CD4-positive, alpha-beta T cell treated with Interleukin-4 for 1 hour (primary cell): ENCODE measurements around the gene STK39.
"Not testable (repeated sequence)": the region's sequence is repeated elsewhere in the genome, so short reads cannot be mapped to it uniquely, and the experiment has no call there.

Experiments used
- DNase-seq, 2 donors: peaks; one replicate each; pipeline ENCODE4 v3.0.0-alpha.2; 2020 to 2022

The STK39 gene

DNA sequence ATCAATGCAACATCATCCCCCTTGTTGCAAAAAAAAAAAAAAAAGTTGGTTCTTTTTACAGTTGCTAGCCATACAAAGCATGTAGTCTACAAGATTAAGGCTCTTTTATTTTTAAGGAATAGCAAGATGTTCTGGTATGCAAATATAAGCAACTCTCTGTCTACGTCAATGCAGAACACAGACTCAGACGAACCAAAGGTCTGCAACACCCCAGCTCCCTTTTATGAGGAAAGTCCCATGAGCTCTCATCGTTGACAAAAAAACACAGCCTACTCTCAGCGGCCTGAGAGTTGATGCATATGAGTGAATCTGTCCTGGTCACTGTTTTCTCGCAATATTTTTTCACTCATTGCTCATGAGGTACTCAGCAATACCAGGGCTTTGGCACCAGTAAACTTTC is 112.9 kb downstream of the STK39 start:
- no peak for DNase-seq

DNA sequence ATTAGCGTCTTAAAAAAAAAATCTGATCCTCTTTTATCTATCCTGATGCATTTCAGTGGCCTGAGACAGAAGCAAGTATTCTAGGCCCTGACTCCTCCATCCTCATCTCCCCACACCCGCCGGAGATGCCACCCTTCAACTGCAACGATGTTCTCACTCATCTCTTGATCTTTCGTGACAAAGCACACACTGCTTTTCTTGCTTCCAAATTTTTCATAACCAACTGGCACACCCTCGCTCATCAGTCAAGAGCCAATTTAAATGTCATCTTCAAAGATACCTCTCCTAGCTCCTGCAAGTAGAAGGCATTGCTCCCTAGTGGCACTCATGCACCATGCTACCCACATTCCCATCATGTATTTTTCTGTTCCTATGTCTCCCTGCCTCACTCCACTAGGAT is 115.0 kb downstream of the STK39 start:
- no peak for DNase-seq

DNA sequence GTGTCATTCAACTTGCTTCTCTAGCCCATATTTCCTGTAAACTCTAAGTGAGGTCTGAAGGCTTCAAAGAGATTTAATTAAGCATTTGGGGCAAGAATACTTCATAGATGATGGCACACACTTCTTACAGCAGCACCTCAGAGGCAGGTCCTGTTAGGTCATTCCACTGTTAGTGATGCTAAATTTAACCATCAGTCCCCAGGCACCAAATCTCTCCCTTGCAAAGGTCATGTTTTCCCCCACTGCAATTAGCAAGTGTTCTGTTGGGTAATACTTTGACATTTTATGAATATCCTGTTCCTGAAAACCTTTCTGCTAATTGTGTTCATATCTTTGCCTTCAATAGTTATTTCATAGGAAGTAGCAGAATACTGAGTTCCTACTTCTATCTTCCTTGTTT is 117.0 kb downstream of the STK39 start:
- no peak for DNase-seq

DNA sequence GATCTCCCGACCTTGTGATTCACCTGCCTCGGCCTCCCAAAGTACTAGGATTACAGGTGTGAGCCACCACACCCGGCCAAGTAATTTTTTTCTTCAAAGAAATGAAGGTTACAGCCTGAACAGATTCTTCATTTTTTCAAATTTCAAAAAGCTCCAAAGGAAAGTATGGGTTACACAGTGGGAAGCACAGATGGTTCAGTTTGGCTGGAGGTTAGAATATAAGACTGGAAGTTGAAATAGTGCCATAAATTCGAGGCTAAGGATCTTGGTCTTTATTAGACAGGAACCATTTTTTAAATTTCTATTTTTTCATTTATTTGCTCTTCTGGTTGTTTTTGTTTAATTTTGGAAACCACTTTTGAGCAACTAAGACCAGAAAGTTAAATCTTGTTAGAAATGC is 120.0 kb downstream of the STK39 start:
- DNase-seq: no peak

DNA sequence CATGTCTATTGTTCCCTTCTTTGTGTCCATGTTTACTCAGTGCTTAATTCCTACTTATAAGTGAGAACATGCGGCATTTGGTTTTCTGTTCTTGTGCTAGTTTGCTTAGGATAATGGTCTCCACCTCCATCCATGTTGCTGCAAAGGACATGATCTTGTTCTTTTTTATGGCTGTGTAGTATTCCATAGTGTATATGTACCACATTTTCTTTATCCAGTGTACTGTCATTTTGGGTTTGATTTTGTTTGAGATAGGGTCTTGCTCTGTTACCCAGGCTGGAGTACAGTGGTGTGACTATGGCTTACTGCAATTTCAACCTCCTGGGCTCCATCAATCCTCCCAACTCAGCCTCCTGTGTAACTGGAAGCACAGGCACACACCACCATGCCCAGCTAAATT is 125.2 kb downstream of the STK39 start:
- not testable (repeated sequence) for DNase-seq

DNA sequence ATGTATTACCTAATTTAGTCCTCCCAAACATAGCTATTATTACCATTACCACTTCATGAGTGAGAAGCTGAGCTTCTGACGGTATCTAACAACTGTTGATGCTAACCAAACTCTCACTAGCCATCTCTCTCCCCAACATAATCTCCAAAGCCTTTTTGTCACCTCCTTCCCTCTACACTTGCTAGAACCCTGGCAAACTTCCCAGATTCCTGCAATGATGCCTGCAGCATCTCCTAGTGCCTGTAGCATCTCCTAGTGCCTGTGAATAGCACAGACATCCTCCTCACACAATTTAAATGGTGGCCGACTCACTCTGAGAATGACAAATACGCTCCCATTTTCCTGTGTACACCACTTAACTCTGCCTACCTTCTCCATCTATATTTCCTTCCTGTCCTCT is 126.7 kb downstream of the STK39 start:
- no peak for DNase-seq

DNA sequence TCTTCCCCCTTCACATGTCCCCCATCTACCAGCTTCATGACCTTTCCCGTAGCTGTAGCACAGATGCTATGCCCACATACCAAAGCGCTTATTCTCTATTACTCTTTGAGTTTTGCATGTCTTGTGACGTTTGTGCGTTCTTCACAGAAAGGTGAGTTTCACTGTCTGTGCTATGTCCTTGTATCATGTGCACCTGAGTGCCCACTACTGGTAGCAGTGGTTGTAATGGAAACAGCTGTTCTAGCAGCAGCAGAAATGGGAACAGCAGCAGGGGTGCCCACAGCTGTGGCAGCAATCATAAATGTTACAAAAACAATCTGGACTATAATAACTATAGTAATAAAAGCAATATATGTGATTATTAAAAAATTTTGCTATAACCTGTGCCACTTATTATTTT is 127.1 kb downstream of the STK39 start:
- DNase-seq: no peak

DNA sequence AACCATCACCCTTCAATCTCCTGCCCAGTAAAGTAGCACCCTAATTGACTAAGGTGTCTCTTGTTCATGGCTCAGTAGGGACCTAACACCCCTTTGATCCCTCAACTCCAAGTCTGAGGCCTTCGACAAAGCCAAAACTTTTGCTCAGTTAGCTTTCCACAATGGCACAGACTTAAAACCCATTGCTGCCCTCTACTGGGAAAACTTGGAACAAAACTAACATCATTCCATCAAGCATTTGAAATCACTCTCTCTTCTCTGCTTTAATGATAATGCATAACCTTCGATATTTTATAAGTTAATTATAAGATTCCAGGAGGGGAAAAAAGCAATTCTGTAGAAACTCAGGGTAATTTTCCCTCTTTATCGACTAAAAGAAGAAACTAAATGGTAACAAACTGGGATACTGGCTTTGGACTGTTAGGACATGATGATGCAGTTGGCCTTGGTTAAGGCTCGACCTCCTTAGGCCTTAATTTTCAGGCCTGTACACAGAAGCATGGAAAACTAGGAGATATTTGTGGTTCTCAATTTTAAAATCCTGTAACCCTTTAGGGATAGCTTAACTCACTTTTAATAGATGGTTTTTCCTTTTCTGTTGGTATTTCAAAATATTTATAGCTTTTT is 127.8 kb downstream of the STK39 start:
- peak in 1 of 2 donors; percentile 41 for DNase-seq

DNA sequence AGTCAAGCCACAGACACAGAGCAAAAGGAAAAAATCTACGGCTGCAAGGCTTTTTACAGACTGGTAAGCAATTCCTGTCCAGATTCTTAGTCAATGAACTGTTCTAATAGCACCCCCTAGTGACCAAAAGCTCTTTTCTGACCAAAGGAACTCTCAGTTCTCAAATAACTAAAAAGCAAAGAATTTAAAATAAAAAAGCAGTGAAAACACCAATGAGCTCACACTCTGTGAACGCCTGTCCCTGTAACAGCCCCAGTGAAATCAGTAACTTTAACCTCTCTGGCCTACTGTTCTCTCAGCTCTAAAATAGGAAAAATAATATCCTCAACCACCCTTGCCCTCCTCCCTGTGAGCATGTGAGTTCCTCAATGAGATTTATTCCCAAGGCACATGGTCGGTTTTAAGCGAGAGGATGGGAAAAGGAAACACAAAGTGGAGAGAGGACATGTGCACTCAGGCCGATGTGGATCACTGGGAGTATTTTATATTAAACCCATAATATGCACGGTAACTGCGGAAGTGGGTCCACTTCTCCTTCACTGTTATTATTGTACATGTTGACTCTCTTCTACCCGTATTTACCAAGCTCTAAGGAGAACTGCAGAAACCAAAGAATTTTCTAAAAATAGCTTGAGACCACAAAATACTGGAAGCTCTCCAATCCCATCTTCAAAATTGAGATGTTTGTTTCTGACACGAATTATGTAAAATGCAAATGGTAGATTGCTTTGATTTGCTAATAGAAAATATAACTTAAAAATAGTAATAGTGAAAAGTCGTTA is 128.5 kb downstream of the STK39 start:
- DNase-seq: peak in 1 of 2 donors; percentile 64

DNA sequence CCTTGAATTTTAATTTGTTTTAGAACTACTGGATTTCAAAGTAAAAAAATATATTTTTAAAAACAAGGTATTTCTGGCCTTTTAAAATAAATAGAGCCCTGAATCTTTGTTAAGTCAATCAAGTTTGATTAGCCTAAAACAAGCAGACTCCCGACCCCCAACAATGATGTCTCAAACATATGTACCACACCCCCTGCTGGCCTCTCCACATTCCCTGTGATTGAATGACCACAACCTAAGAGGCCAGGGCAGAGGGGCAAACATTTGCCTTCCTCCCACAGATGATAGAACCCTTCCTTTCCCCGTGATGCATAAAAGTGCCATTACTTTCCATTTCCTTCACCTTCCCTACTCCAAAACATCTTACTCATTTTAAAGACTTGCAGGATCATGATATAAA is 130.9 kb downstream of the STK39 start:
- DNase-seq: no peak

DNA sequence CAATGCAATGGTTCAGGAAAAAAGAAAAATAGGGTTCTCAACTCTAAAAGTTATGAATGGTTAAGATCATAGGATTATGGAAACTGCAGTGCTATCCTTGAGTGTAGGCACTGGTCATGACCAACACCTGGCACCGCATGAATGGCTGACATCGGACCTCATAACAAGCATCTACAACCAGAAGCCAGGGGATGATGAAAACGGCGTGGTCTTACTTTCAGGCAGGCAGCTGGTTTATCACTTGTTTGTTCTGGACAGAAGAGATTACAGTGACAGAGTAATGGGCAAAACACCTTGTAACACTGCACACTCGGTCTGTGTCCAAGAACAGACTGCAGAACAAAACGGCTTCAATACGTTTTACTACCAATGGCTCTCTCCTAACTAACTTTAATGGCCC is 132.8 kb downstream of the STK39 start:
- no peak for DNase-seq

DNA sequence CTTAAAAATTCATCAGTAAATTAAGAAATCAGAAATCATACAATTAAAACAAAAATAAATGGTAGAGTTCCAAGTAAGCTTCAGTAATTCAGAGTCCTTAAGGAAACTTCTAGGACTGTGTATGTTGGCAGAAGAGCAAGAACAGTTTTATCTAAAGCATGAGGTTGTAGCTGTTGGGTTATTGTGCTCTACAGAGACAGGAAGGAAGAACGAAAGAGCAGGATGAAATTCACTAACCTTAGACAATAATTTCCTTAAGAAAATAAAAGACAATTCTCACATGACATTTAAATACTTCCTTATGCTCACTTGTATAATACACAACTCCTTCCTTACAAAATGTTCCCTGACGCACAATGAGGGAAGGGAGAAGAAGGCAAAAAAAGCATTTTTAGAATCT is 133.4 kb downstream of the STK39 start:
- no peak for DNase-seq

DNA sequence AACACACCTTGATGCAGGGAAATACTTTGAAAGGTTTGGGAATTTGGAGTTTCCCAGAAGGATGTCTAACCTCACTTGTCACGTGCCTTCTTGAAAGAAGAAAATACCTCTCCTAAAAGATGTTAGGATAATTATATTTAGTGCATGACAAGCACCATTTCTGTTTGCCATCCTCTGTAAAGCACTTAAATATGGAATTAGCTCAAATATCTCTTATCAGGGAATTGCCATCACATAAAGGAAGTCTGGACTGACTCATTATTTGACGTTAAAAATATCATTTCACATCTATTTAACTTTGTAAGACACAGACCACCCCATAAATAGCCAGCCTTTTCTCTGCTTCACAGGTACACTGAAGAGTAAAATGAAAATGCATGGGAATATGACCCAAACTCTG is 140.1 kb downstream of the STK39 start:
- DNase-seq: no peak

DNA sequence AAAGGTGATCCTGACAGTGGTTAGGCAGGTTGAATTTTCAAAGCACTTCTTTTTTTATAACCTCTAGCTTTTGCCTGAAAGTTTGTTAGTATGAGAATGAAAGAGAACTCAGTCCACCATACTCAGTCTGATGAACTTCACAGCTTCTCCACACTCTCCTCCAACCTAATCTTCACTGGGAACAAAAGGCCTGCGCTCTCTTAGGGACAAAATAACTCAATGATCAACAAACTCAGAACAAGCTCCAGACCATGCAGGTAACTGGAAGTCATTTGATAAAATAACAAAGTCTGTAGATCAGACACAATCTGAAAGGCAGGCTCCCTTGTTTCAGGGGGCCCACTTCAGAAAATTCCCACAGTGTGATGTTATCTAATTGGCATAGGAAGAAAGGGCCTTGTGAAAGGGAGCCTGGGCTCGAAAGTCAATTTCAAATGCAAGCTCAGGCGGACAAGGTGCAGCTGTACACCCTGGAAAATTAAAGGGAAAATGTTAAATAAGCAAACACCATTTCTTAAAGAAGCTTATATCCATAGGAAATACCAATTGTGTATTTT is 142.2 kb downstream of the STK39 start:
- no peak for DNase-seq

DNA sequence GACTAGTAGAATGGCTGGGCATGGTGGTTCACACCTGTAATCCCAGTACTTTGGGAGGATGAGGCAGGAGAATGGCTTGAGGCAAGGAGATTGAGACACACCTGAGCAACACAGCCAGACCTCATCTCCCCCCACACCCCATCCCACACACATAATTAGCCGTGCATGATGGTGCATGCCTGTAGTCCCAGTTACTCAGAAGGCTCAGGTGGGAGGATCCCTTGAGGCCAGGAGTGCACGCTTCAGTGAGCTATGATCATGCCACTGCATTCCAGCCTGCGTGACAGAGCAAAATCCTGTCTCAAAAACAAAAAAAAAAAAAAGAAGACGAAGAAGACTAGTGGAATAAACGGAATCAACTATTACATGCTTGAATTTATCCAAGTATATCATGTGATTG is 150.0 kb downstream of the STK39 start:
- DNase-seq: no peak

DNA sequence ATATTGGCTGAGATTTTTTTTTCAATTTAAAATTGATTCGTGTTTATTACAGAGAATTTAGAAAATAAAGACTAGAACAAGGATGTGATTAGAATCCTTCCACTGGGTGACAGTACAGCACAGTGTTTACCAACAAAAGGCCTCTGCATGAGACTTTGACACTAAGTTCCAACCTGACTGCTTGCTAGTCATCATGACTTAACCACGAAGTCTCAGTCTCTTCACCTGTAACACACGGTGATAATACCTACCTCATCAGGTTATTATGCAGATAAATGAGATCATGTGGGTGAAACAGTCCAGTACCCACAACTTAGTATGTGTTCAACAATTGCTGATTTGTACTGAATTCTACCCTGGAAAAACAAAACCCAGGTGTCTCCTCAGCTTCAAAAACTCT is 151.2 kb downstream of the STK39 start:
- no peak for DNase-seq

DNA sequence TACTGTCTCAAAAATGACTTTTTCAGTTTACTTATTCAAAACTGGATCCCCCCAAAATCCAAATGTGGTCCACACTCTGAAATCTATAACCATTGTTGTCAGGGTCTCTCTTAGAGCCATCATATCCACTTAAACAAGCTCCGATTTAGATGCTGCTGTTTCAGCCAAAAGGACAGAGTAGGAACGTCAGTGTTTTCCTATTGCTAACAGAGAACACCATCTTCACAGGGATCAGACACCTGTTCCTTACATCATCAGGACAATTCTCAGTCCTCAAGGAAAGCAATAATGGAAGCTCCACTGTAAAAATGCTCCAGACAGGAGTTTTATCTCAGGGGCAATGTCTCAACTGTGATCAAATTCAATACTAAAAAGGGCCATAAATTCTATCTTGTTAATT is 155.4 kb downstream of the STK39 start:
- no peak for DNase-seq

DNA sequence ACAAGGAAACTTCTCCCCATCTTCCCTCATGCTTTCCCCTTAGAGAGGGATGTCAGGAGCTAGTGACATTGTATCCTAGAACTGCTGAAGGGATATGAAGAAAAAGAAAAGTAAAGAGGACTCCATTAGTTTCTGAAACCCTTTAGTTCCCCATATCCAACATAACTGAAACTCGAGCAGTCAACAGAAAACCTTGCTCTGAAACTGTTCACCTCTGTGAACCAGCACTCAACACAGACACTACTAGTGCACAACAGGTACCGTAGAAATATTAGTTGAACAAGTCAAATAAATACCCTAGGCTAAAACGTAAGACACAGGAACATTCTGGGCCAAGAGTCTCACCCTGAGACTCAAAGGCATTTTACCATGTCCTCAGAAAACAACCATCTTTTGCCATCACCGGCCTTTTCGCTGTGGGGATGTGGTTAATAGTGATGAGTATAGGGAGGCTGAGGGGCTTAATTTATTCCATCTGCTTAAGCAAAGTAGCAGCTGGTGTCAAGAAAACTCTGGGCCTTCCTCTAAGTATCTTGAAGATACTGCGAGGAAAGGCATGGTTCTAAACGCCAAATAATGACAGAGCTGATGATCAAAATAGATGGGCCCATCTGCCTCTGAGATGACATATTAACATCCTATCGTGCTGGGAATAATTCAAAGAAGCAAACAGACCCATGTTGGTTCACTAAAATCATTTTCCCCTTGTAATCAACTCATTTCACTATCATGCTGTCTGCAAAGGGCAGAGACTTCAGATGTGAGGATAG is 156.8 kb downstream of the STK39 start:
- no peak for DNase-seq

DNA sequence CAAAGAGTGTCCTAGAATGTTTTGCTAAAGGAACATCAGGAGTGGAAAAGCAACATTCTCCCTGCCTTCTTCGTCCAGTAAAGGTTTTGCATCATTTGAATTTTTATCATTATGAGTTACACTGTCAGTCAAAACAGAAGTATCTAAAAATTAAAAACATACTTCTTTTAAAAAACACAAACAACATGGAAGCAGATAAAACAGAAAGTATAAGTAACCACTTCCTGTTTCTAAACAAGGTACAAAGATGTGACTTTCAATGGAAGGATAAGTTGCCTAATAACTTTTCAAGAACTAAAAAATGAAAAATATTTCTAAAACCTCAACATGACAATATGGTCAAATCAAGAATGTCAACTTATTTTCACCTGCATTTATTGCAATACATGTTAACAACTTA is 158.2 kb downstream of the STK39 start:
- DNase-seq: peak in 1 of 2 donors; percentile 23

DNA sequence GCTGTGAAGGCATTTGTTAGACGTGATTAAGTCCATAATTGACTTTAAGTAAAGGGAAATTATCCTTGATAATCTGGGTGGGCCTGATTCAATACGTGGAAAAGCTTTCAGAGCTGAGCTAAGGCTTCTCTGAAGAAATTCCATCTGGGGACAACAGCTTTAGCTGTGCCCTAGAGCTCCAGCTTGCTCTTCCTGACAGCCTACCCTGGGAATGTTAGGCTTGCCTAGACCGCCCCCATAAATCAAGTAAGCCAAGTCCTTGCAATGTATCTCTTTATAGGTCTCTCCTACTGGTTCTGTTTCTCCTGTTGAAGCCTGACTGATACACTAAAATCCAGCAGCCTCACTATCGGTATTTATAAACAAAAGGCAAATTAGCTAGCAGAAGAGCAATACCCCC is 160.0 kb downstream of the STK39 start:
- DNase-seq: no peak

DNA sequence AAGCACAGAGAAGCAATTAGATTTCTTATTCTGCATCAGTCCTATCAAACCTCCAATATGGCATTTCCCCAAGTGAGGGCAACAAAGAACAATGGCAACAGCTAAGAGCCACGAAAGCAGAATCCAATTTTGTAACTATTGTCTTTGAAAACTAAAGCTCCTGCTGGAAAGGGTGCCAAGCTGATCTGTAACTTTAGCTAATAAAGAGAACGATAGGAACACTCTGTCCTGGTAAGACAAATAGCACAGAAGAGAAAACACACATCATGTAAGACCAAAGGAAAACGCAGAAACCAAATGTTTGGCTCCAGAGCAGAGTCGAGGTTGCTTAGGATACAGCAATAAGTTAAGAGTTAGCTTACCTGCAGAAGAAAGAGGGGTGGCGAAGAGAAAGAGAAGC is 160.5 kb downstream of the STK39 start:
- DNase-seq: no peak

DNA sequence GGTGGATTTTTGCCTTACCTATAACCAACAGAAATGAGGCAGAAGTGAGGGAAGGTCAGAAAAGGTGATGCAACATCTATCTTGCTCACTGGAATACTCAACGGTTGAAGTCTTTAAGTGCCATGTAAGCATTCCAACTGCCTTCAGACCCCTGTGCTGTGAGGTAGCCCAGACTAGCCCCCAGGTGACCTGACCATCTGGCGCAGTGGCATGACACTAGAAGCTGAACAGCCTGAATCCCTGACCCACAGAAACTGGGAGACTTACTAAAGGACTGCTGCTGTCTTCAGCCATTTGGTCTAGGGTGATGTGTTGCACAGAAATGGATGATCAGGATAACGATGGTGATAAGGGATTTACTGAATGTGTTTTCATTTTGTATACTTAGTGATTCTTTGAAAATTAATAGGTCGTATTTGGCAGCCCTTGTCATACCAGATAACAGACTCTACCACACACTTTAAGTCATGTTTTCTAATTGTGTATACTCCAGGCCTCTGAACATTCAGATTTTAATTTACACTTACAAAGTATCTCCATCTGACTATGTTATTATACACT is 161.5 kb downstream of the STK39 start:
- DNase-seq: no peak

DNA sequence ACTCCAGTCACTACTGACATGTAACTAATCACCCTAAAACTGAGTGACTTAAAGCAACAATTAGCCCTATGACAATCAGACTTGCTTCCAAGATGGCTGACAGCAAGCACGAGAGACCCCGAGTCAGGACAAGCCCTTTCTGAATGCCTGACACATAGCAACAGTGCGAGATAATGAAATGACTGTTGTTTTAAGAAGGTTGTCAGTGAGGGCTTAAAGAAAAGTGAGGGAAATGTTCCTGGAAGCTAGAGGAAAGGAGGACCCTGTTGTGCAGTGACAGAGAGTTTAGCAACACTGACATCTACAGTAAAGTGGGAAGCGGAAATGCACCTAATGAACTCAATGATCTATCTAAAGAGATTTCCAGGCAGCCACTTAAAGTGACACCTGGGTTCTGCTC is 163.1 kb downstream of the STK39 start:
- no peak for DNase-seq
